Keratinocyte (primary cell): ENCODE results near the gene CATSPERZ. TPM values are rescaled to one million over a fixed set of nuclear protein-coding genes. Genes with fewer than 3 reads are reported as not detected.

Source experiments
- DNase-seq: peaks from one replicate; pipeline ENCODE4 v3.0.0-alpha.2; 2011; ENCODE audit warnings: low read depth, missing footprints, low spot score
- FAIRE-seq: peaks from 2 replicates; lab custom pipeline; 2011; peaks lifted over from hg19 to GRCh38; lab: Jason Lieb, UNC
- H2AFZ ChIP-seq: 2 replicates; pipeline ENCODE4 v1.6.0; 2012; ENCODE audit warnings: low read length, control low read depth, inconsistent platforms; ENCODE audit not compliant: control insufficient read depth
- H3K27ac ChIP-seq: 2 replicates; pipeline ENCODE4 v1.5.1; 2011; ENCODE audit warnings: low read length; ENCODE audit not compliant: control insufficient read depth, insufficient read depth
- H3K27me3 ChIP-seq: 3 replicates; pipeline ENCODE4 v1.6.0; 2011; ENCODE audit warnings: low read length; ENCODE audit not compliant: control insufficient read depth, insufficient read depth; ENCODE audit errors: extremely low read depth
- H3K36me3 ChIP-seq, 2 experiments: 2 replicates in 1 of 2; 3 replicates in 1 of 2; pipeline ENCODE4 v1.5.1; 2011; ENCODE audit warnings: low read length in 2 of 2, mild to moderate bottlenecking in 1 of 2; ENCODE audit not compliant: control insufficient read depth in 2 of 2, insufficient read depth in 2 of 2; ENCODE audit errors: extremely low read depth in 1 of 2
- H3K4me1 ChIP-seq: 3 replicates; pipeline ENCODE4 v1.5.1; 2011; ENCODE audit warnings: low read length; ENCODE audit not compliant: control insufficient read depth, insufficient read depth; ENCODE audit errors: extremely low read depth
- H3K4me2 ChIP-seq: 3 replicates; pipeline ENCODE4 v1.6.0; 2011; ENCODE audit warnings: low read depth, low read length; ENCODE audit not compliant: control insufficient read depth, insufficient read depth; ENCODE audit errors: extremely low read depth
- H3K4me3 ChIP-seq, 3 experiments: fragments of 200-600 bp in 1 of 3; sonication (generic) in 1 of 3; 2 replicates in 2 of 3; 3 replicates in 1 of 3; pipeline ENCODE4 v1.5.1; 2011 to 2016; ENCODE audit warnings: low read length in 3 of 3, mild to moderate bottlenecking in 3 of 3, control low read depth in 2 of 3, inconsistent platforms in 1 of 3, low read depth in 1 of 3, mixed read lengths in 1 of 3, mixed run types in 1 of 3, moderate library complexity in 1 of 3; ENCODE audit not compliant: control insufficient read depth in 2 of 3, insufficient read depth in 2 of 3; ENCODE audit errors: extremely low read depth in 1 of 3
- H3K79me2 ChIP-seq: 2 replicates; pipeline ENCODE4 v1.6.0; 2012; ENCODE audit warnings: low read length; ENCODE audit not compliant: control insufficient read depth, insufficient read depth
- H3K9ac ChIP-seq: 3 replicates; pipeline ENCODE4 v1.6.0; 2011; ENCODE audit warnings: low read length; ENCODE audit not compliant: control insufficient read depth, insufficient read depth; ENCODE audit errors: extremely low read depth
- H3K9me1 ChIP-seq: 3 replicates; pipeline ENCODE4 v1.6.0; 2011; ENCODE audit warnings: low read length; ENCODE audit not compliant: control insufficient read depth, insufficient read depth; ENCODE audit errors: extremely low read depth
- H3K9me3 ChIP-seq: 2 replicates; pipeline ENCODE4 v1.5.1; 2012; ENCODE audit warnings: low read depth, low read length; ENCODE audit not compliant: control insufficient read depth
- H4K20me1 ChIP-seq: 3 replicates; pipeline ENCODE4 v1.6.0; 2011; ENCODE audit warnings: low read length; ENCODE audit not compliant: control insufficient read depth, insufficient read depth; ENCODE audit errors: extremely low read depth
- EZH2 ChIP-seq: IDR thresholded peaks from one replicate; pipeline ENCODE4 v1.6.1; 2012; ENCODE audit warnings: inconsistent platforms, mild to moderate bottlenecking, low read length, moderate library complexity
- dilution Hi-C: fragments of 300-500 bp; cut with MboI; formaldehyde crosslinking; loops from one replicate; pipeline ENCODE4 v1.7.0; 2020; ENCODE audit warnings: low sequenced_read_pairs; ENCODE audit not compliant: extremely low pct_ligation_motif_present
- polyA plus RNA-seq, 5 experiments: library from polyadenylated mRNA; depleted of rRNA in 3 of 5; stranded (reverse) in 3 of 5; stranded (forward) in 1 of 5; unstranded in 1 of 5; fragments of >200 nt; gene quantifications; 1 replicate in 1 of 5; 2 replicates in 3 of 5; 3 replicates in 1 of 5; pipeline versions ENCODE4 v1.2.1 to v1.2.3, GENCODE V29; 2011 to 2012; ENCODE audit warnings: missing spikeins in 2 of 5, low read depth in 1 of 5, low replicate concordance in 1 of 5
- TF ChIP-seq, protein P1 (sequence below), 3 experiments: IDR thresholded peaks in 1 of 3; conservative IDR thresholded peaks in 1 of 3; optimal IDR thresholded peaks in 1 of 3; 2 replicates in 2 of 3; 3 replicates in 1 of 3; pipeline versions ENCODE3 to v1.5.1; 2011; ENCODE audit warnings: low read length in 3 of 3, mild to moderate bottlenecking in 3 of 3, moderate library complexity in 2 of 3, control low read depth in 1 of 3, inconsistent platforms in 1 of 3; ENCODE audit not compliant: insufficient read depth in 2 of 3; ENCODE audit errors: extremely low read depth in 1 of 3

The CATSPERZ gene
- polyA plus RNA-seq, 1 donor (not counting 4 experiments of a cell fraction or from before 2014, with no cell fraction given) = 0.29 TPM

DNA sequence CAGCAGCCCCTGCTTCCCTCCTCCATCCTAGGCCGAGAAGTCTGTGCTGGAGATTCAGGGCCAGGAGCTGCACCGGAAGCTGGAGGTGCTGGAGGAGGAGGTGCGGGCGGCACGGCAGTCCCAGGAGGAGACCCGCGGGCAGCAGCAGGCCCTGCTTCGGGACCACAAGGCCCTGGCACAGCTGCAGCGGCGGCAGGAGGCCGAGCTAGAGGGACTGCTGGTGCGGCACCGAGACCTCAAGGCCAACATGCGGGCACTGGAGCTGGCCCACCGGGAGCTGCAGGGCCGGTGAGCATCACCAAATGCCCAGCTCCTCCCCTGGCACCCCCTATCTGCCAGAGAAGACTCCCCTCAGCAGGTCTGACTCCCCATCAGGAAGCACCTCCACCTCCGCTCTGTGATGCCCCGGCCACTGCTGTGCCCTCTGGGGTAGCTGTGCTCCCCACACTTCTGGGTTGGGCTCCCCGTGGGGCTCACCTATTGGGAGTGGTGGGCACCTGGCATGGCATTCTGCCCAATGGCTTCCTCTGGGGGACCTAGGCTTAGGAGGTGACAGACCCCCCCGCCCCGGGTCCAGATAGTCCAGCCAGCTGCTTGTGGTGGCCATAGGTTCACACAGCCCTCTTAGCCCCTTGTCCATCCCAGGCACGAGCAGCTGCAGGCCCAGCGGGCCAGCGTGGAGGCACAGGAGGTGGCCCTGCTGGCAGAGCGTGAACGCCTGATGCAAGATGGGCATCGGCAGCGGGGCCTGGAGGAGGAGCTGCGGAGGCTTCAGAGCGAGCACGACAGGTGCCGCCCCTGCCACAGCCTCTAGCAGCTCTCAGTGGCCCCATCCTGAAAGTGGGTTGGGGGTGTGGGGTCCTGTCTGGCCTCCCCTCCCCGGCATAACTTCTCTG lies 52.2 kb downstream of the CATSPERZ start:
- peaks cover 33% of the 10 kb centered on the region for H3K4me1 ChIP-seq
- H3K4me3 ChIP-seq = no peak overlapping the region
- no peak overlapping the region for H2AFZ ChIP-seq
- peaks cover 3% of the 10 kb centered on the region for H3K9me1 ChIP-seq
- H3K4me2 ChIP-seq = no peak overlapping the region
- FAIRE-seq = no peak
- no peak overlapping the region for H3K27ac ChIP-seq
- TF ChIP-seq, protein P1, sequence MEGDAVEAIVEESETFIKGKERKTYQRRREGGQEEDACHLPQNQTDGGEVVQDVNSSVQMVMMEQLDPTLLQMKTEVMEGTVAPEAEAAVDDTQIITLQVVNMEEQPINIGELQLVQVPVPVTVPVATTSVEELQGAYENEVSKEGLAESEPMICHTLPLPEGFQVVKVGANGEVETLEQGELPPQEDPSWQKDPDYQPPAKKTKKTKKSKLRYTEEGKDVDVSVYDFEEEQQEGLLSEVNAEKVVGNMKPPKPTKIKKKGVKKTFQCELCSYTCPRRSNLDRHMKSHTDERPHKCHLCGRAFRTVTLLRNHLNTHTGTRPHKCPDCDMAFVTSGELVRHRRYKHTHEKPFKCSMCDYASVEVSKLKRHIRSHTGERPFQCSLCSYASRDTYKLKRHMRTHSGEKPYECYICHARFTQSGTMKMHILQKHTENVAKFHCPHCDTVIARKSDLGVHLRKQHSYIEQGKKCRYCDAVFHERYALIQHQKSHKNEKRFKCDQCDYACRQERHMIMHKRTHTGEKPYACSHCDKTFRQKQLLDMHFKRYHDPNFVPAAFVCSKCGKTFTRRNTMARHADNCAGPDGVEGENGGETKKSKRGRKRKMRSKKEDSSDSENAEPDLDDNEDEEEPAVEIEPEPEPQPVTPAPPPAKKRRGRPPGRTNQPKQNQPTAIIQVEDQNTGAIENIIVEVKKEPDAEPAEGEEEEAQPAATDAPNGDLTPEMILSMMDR (optimal IDR thresholded peaks at IDR 0.05 in 1 of 3, IDR thresholded peaks at IDR 0.05 in 1 of 3, conservative IDR thresholded peaks at IDR 0.05 in 1 of 3; ENCODE audit: extremely low read depth in 1 of 3, insufficient read depth in 2 of 3, low read length in 3 of 3) = no peak
- no peak for TF ChIP-seq EZH2
- no peak for DNase-seq
- no peaks in the 10 kb centered on the region for H3K9me3 ChIP-seq
- H3K79me2 ChIP-seq = no peaks in the 10 kb centered on the region
- no peak overlapping the region for H3K9ac ChIP-seq
- H3K36me3 ChIP-seq = no peaks in the 10 kb centered on the region
- no peaks in the 10 kb centered on the region for H4K20me1 ChIP-seq
- H3K27me3 ChIP-seq = no peaks in the 10 kb centered on the region
- dilution Hi-C loops = no loop called here

DNA sequence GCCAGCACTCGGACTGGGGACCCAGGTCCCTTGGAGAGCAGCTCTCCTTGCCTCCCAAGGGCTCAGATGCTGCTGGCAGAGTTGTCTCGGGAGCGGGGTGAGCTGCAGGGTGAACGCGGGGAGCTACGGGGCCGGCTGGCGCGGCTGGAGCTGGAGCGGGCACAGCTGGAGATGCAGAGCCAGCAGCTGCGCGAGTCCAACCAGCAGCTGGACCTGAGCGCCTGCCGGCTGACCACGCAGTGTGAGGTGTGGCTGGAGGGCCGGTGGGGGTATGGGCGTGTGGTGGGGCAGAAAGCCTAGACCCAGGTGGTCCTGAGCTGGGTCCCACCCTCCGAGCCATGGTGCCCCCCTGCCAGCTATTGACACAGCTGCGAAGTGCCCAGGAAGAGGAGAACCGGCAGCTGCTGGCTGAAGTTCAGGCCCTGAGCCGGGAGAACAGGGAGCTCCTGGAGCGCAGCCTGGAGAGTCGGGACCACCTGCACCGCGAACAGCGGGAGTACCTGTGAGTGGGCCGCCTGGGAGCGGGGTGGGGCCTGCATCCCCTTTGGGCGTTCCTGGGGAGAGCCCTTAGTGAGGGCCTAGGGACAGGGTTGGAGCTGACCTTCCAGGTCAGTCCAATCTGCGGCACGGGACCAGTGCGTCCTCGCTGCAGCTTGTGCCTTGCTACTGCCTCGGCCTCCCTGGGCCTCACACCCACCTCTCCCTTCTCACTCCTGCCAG lies 53.0 kb downstream of the CATSPERZ start:
- no peak overlapping the region for H3K27ac ChIP-seq
- no peak overlapping the region for H3K9ac ChIP-seq
- no peak overlapping the region for H3K4me2 ChIP-seq
- no peaks in the 10 kb centered on the region for H3K27me3 ChIP-seq
- H2AFZ ChIP-seq = no peak overlapping the region
- peaks cover 3% of the 10 kb centered on the region for H3K9me1 ChIP-seq
- FAIRE-seq = no peak
- no peak overlapping the region for H3K4me3 ChIP-seq
- no peaks in the 10 kb centered on the region for H4K20me1 ChIP-seq
- no peaks in the 10 kb centered on the region for H3K36me3 ChIP-seq
- no peaks in the 10 kb centered on the region for H3K9me3 ChIP-seq
- dilution Hi-C loops = no loop called here
- H3K79me2 ChIP-seq = no peaks in the 10 kb centered on the region
- DNase-seq = no peak
- TF ChIP-seq, protein P1 (optimal IDR thresholded peaks at IDR 0.05 in 1 of 3, IDR thresholded peaks at IDR 0.05 in 1 of 3, conservative IDR thresholded peaks at IDR 0.05 in 1 of 3; ENCODE audit: extremely low read depth in 1 of 3, insufficient read depth in 2 of 3, low read length in 3 of 3) = no peak
- H3K4me1 ChIP-seq = peaks cover 33% of the 10 kb centered on the region
